Activated T-helper 9 cell treated with anti-CD3 and anti-CD28 coated beads, Interleukin-2, amount 50 U/mL, for 16 hours (primary cell): ENCODE measurements around the gene MEF2B.
A peak's percentile ranks its signal among the peaks of the same experiment; 100 is the strongest.
"Not testable (repeated sequence)": the region's sequence is repeated elsewhere in the genome, so short reads cannot be mapped to it uniquely, and the experiment has no call there.

ENCODE experiments used
- DNase-seq: peaks from one replicate; pipeline ENCODE4 v3.0.0-alpha.2; 2020; ENCODE audit warnings: low read depth

The MEF2B gene

DNA sequence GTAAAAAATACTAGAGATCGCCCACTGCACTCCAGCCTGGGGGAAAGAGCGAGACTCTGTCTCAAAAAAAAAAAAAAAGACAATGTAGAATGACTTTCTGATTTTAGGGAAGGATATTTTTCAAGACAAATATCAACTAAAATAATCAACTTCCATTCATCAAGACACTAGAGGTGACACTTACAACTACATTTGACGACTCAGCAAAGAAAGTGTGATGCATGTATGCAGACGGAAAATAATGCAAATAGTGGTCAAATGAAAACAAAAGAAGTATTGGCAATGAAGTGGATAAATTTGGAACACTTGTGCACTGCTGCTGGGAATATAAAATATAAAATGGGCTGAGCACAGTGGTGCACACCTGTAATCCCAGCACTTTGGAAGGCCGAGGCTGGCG lies 44.0 kb downstream of the MEF2B start:
- DNase-seq: no peak

DNA sequence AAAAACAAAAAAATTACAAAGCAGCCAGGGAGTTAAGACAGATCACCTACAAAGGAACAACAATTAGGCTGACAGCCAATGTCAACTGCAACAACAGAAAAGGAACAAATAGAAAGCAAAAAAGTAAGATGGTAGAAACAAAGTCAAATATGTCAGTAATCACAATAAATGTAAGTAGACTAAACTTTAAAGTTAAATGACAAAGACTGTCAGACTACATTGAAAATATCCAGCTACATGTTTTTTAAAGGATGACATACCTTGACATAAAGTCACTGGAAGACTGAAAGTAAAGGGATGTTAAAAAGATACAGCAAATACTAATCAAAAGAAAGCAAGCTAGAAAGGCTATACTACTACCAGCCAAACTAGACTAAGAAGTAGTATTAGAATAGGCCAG lies 46.7 kb downstream of the MEF2B start:
- DNase-seq: no peak

DNA sequence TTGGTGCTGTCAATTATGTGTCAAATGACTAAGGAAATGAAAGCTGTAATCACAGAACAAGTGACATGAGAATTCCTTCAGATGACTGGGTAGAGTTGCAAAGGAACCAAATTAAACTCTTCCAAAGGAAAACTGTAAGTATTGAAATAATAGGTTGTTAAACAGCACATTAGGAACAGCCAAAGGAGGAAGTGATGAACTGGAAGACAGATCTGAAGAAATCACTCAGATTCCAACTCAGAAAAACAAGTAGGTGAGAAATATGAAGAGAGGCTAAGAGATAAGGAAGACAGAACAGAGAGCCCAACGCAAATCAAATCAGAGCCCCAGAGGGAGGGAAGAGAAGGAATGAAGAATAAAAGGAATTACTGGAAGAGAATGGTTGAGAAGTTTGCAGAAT lies 47.2 kb downstream of the MEF2B start:
- DNase-seq: no peak

DNA sequence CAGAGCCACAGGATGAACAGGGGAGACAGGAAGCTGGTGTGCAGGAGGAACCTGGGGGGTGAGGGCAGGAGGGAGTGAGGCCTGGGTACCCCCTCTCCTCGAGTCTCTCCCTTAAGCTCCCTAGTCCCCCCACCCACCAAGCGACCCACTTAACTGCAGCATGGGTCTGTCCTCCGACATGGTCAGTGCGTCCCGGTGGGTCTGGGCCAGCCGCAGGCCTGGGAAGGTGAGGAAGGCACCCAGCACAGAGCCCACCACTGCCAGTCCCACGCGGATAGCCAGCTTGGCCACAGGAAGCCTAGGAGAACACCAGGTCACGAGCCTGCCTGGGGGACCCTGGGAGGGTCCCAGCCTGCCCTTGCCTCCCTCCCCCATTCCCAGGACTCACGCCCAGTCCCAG lies 48.7 kb downstream of the MEF2B start:
- DNase-seq: no peak

DNA sequence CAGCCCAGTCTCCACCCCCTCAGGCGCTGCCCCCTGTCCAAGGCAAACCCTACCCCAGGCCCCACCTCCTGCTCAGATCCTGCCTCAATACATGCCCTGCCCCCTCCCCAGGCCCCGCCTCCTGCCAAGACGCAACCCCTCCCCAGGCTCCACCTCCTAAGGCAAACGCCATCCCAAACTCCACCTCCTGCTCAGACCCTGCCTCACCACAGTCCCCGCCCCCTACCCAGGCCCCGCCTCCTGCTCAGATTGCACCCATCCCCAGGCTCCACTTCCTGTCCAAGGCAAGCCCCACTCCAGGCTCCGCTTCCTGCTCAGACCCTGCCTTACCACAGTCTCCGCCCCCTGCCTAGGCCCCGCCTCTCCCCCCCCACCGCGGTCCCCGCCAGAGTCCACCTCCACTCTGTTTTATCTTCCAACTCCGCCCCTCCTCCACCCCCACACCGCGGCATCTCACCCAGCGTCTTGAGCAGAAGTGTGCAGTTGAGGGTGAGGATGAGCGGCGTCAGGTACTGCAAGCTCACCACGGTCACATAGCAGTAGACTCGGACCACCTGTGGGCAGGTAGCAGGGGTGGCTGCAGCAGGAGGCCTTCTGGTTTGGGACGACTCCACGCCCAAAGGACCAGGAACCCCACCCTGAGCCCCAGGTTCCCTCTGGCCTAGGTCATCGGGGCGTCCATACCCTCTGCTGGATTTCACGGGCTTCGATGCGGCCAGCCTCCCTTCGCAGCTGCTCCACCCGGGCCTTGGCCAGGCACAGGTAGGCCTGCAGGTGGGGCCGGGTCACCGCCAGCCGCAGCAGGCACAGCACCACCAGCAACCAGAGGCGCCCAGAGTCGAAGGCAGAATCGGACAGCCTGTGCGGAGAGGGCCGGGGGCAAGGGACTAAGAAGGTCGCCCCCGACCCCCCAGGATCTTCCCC lies 49.5 kb downstream of the MEF2B start:
- no peak for DNase-seq

DNA sequence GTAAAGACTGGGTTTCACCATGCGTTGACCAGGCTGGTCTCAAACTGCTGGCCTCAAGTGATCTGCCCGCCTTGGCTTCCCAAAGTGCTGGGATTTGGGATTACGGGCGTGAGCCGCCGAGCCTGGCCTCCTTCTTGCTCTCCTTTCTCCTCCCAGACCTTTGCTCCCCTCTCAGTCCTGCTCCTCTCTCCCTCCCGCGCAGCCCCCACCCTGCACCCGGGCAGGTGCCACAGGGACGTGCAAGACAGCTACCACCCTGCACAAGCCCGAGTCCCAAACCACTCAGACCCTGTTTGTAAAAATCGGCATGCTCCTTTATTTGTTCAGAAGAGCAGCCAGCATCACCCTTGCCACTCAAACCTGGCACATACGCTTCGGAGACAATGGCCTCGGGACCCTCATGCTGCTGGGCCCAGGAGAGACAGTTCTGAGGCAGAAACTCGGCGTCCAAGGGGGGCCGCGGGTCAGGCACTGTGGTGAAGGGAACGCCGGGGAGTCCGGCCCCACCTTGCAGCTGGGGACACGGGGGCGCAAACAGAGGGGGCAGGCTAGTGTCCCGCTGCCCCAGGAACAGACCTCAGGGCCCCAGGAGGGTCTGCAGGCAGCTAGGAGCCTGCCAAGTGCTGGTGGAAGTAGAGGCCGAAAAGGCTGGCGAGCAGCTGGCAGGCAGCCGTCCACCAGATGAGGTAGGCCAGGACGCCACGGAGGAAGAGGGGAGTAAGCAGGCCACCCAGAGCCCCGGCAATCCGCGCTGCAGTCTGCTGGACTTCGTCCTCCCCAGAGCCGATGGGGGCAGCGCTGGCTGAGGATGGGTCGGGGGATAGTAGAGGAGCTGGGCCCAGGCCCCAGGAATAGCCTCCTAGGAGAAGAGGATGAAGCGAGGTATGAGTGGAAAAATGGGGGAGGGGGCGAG lies 50.5 kb downstream of the MEF2B start:
- no peak for DNase-seq

DNA sequence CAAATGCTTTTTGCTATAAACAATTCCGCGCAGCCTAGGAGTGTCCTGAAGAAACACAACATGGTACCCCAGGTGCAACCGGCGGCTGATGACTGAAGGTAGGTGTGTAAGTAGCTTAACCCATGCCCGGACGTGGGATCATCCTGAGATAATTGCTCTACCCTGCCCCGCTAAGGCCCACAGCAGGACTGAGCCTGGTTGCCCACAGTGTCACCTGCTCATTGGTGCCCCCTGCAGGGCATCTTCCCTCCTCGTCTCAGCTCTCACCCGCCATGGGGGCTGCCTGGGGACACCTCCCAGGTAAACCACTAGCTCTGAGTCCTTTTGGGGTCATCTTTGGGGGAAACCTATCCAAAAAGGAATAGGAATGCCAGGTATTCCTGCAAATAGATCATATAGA lies 54.1 kb downstream of the MEF2B start:
- peak; percentile 21 for DNase-seq

DNA sequence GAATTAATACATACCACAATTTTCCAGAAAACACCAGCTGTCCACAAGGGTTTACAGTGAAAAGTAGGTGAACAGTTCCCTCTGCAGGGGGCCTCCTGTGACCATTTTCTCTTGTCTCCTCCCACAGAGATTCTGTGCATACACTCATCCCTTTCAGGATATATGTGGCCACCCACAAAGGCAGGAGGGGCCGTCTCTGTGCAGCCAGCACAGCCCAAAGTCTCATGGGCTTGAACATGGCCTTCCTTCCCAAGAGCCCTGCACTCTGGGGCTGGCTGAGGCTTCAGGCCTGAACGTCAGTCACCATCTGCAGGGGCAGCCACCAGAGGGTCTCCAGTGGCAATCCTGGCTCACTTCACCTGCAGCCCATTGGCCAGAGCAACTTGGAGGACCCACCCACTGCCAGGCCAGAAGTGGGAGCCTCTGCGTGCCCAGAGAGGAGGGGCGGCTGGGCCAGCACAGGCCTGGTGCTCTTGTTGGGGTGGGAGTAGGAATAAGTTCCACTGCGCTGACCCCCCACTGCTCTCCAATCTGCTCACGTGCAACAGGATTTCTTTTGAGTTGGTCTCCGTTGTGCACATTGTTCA lies 56.9 kb downstream of the MEF2B start:
- DNase-seq: no peak

DNA sequence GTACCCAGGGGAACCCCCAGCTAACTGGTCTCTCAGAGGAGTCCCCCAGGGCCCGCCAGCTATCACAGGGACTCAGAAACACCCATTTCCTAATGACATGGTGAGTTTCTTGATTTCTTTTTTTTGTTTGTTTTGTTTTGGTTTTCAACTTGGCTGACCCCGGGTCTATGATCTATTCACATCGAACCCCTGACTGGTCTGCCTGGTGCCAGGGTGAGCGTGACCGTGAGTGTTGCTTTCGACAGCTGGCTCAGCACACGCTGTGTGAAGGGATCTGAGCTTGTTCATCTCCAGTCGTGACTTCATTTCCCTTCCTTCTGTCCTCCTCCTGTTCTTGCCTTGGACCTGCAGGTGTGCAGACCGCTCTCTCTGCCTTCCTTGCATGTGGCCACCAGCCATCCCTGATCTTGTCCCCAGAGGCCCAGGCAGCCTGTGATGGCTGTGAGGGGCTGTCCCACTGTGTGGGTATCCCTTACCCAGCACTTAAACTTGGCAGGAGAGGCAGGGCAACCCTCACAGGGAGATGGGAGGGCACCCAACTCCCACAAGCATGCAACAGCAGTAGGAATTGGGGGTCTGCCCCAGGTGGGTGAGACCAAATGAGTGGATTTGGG lies 58.0 kb downstream of the MEF2B start:
- DNase-seq: no peak

DNA sequence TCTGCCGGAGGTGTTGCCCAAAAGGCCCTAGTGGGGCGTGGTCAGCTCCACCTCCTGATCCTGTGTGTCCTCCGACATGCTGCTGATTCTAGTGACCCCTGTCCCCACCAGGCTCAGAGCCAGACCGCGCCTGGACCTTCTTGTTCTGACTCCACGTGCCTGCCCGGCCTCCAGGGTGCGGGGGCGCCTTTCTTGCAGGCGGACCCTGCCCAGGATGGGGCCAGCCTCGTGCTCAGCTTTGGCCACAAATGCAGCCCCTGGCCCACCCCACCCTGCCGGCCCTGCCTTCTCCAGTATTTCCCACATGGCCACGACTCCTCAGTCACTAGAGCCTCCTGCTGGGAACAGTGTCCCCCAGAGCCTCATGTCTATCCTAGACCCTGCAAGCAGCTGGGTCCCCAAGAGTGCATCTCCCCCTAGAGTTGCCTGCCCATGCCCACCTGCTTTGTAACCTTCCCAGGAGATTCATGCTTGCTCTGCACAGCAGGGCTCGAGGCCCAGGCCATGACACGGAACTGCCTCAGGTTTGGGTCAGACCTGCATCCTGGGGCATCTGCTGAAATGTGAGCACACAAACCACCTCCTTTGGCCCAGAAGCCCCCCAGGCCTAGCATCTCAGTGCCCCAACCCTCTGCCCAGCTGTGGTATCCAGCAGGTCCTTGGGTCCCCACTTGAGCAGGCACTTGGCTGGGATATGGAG lies 58.8 kb downstream of the MEF2B start:
- no peak for DNase-seq

DNA sequence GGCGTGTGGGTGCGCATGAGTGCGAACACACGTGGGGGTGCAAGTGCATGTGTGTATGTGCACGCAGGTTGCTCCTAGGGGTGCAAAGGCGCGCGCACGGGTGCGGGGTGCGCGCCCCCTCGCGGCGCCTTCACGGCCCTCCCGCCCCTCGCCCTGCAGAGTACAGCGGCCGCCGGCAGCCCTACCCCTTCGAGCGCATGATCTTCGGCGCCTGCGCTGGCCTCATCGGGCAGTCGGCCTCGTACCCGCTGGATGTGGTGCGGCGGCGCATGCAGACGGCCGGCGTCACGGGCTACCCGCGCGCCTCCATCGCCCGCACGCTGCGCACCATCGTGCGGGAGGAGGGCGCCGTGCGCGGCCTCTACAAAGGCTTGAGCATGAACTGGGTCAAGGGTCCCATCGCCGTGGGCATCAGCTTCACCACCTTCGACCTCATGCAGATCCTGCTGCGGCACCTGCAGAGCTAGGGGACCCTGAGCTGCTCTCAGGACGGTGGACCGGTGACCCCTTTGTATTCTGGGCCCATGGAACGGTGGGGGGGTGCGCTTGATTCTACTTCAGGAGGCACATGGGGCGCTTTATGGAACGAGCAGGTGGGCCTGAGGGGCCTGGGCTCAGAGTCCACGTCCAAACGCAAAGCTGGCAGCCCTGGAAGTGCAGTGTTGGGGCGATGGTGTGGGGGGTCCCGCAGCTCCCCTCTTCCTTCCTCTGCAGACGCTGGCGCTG lies 59.5 kb downstream of the MEF2B start:
- DNase-seq: no peak

DNA sequence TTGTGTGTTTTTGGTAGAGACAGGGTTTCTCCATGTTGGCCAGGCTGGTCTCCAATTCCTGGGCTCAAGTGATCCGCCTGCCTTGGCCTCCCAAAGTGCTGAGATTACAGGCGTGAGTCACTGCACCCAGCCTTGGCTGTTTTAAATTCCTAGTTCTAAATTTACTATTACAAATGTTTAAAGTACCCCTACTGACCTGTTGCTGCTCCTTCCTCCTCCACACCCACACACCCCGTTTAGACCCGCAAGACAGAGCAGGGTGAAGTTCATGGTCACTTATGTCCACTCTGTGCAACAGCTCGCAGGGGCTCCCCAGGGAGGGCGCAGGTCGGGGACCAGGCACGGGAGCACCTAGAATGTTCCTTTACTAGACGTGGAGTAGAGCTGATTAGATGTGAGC lies 60.5 kb downstream of the MEF2B start:
- DNase-seq: no peak

DNA sequence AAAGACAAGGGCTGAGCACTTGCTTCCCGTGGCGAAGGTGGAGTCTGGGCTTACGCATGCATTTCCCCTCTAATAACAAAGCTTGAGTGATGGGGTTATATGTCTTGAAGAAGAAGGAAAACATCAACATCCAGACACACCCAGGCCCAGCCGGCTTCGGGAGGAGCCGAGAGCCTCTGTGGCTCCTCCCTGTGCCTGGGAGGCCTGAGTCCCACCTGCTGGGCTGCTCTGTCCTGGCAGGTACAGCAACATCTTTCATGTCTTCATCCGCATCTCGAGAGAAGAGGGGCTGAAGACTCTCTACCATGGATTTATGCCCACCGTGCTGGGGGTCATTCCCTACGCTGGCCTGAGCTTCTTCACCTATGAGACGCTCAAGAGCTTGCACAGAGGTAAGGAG lies 62.4 kb downstream of the MEF2B start:
- no peak for DNase-seq

DNA sequence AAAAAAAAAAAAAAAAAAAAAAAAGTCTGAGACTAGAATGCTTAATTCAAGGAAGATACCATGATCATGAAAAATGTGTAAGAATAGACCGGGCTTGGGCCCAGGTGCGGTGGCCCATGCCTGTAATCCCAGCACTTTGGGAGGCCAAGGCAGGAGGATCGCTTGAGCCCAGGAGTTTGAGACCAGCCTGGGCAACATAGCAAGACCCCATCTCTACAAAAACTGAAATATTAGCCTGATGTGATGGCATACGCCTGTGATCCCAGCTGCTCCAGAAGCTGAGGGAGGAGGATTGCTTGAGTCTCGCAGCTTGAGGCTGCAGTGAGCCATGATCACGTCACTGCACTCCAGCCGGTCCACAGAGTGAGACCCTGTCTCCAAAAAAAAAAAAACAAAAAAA lies 63.1 kb downstream of the MEF2B start:
- DNase-seq: not testable (repeated sequence)

DNA sequence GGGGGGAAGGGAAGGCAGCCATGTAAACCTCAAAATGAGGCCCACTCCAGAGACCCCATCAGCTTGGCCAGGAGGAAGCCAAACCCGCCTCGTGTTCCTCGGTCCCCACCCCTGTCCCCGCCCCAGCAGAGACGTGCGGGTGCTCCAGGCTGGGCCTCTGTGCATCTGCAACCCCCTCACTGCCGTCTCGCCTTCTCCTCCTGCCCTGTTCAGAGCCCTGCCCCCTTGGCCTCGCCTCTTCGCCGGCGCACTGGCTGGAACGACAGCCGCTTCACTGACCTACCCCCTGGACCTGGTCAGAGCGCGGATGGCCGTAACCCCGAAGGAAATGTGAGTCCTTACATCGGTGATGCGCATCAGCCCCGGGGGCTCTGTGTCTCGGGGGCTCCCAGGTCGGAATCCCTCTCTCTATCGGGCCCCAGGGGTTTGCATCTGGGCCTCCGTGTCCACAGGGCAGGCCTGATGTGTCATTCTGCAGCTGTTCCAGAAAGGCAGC lies 64.0 kb downstream of the MEF2B start:
- DNase-seq: no peak

DNA sequence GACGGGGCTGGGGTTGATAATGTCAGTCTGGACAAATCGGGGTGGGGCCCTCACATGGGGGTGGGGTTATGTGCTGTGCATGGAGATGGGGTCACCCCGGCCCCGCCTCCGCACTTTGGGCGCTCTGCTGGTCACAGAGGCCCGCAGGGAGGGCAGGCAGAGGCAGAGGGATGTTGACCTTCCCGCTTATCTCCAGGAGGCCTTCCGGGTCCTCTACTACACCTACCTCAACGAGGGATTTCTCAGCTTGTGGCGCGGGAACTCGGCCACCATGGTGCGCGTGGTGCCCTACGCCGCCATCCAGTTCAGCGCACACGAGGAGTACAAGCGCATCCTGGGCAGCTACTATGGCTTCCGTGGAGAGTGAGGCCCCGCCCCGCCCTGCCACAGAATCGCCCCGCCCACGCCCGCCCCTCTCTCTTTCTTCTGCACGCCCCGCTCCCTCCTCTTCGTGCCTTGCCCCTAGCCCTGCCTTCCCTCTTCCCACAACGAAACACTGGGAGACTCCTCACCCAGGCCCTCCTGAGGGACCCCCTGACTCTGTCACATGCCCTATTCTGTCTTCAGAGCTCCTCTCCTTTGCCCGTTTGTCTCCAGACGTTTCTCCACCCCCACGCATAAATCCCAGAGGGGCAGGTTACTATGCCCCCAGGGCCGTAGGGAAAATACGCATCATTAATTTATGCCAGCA lies 64.6 kb downstream of the MEF2B start:
- DNase-seq: no peak

DNA sequence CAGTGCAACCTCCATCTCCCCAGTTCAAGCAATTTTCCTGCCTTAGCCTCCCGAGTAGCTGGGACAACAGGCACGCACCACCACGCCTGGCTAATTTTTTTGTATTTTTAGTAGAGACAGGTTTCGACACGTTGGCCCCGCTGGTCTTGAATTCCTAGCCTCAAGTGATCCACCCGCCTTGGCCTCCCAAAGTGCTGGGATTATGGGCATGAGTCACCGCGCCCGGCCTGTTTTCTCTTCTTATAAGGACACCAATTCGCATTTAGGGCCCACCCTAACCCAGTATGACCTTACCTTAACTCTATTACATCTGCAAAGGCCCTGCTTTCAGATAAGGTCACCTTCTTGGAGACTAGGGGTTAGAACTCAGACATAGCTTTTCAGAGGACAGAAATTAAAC lies 66.9 kb downstream of the MEF2B start:
- no peak for DNase-seq

DNA sequence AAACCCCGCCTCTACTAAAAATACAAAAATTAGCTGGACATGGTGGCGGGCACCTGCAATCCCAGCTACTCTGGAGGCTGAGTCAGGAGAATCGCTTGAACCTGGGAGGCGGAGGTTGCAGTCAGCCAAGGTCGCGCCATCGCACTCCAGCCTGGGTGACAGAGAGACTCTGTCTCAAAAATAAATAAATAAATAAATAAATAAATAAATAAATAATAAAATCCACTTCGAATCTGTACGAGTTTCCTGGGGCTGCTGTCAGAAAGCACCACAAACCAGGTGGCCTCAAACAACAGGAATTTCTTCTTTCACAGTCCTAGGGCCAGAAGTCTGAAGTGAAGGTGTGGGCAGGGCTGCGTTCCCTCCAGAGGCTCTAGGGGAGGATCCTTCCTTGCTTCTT lies 67.5 kb downstream of the MEF2B start:
- not testable (repeated sequence) for DNase-seq

DNA sequence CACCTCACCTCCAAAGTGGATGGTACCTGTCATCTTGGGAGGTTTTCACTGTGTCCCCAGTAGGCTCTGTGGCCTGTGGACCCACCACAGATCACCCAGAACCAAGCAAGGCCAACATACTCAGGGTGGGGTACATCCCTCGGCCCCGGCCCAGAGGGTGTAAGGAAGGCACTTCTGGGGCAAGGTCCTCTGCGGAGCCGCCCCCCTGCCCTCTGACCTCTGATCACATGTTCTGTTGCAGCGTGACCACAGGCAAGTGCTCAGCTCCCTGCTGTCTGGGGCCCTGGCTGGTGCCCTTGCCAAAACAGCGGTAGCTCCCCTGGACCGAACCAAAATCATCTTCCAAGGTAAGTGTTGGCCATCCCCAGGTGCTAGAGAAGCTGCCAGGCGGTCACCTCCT lies 68.5 kb downstream of the MEF2B start:
- DNase-seq: no peak
